Aorta (tissue), 5 donors: ENCODE measurements around the gene GPR78. TPM values are rescaled to one million over a fixed set of nuclear protein-coding genes. Genes with fewer than 3 reads are reported as not detected.

Experiments
- ATAC-seq: fragments of 200-7000 bp; cut with Tn5 transposase; one replicate; pipeline ENCODE4 v1.9.1; 2022; ENCODE audit warnings: moderate library complexity; ENCODE audit not compliant: low FRiP score
- DNase-seq, 2 donors: peaks; one replicate each; pipeline ENCODE4 v3.0.0-alpha.2; 2020
- H3K27ac ChIP-seq, 2 donors: one replicate each; pipeline ENCODE4 v1.5.1; 2013; ENCODE audit warnings: low read length in 2 of 2, mild to moderate bottlenecking in 2 of 2, moderate library complexity in 2 of 2, control low read depth in 1 of 2, inconsistent platforms in 1 of 2, low read depth in 1 of 2
- H3K27me3 ChIP-seq, 2 donors: one replicate each; pipeline ENCODE4 v1.6.1; 2013; ENCODE audit warnings: control low read depth in 1 of 2, low read length in 1 of 2, mild to moderate bottlenecking in 1 of 2, moderate library complexity in 1 of 2; ENCODE audit not compliant: insufficient read depth in 2 of 2, control insufficient read depth in 1 of 2
- H3K36me3 ChIP-seq, 2 donors: one replicate each; pipeline ENCODE4 v1.6.1; 2013; ENCODE audit warnings: control low read depth in 1 of 2, low read length in 1 of 2, mild to moderate bottlenecking in 1 of 2; ENCODE audit not compliant: insufficient read depth in 2 of 2, control insufficient read depth in 1 of 2
- H3K4me1 ChIP-seq, 2 donors: one replicate each; pipeline ENCODE4 v1.6.1; 2013; ENCODE audit warnings: low read length in 2 of 2, control low read depth in 1 of 2, mild to moderate bottlenecking in 1 of 2, moderate library complexity in 1 of 2; ENCODE audit not compliant: insufficient read depth in 2 of 2, control insufficient read depth in 1 of 2
- H3K4me3 ChIP-seq, 2 donors: one replicate each; pipeline ENCODE4 v1.5.1; 2013; ENCODE audit warnings: low read length in 2 of 2, control low read depth in 1 of 2, mild to moderate bottlenecking in 1 of 2
- H3K9me3 ChIP-seq: one replicate; pipeline ENCODE4 v1.6.1; 2013; ENCODE audit warnings: mild to moderate bottlenecking, low read length; ENCODE audit not compliant: control insufficient read depth
- WGBS, 2 donors: extraction: QIAGEN DNeasy Blood & Tissue Kit; methylation state at CpG; one replicate each; pipeline ENCODE4 v1.1.7; 2013; 5-methylcytosine and 5-hydroxymethylcytosine counted together
- intact Hi-C, 2 donors: fragments of 100-400 bp; cut with DNase I; formaldehyde crosslinking; loops; one replicate each; pipeline versions ENCODE4 v1.14.2 to v1.15.0; 2022
- polyA plus RNA-seq, 2 donors: library from polyadenylated mRNA; stranded (reverse); fragments of 200-250 nt; gene quantifications; one replicate each; pipeline ENCODE4 v1.2.3, GENCODE V29; 2013
- total RNA-seq, 2 donors: library from RNA; stranded (reverse); fragmentation: NEBNext Ultra II Directional; extraction: Animal tissue kit (Norgen Biotek cat#: 25700); gene quantifications; one replicate each; pipeline ENCODE4 v1.2.1, GENCODE V29; 2021
- donor health status: healthy with polysubstance abuse.
- donor health status: Bipolar disorder and iron deficiency.
- donor health status: DM: no; HTN: no; CAD: no.
- donor health status: DM: no; HTN: no; CAD: no.
- donor health status: DM: yes; HTN: yes; CAD: no.

GPR78 gene
- total and polyA plus RNA-seq, 4 donors = 0.48 TPM; not detected in 3

GRCh38 chr4:8601556-8601955 lies 21.4 kb downstream of the GPR78 start:
- DNase-seq = no peak
- WGBS, 2 donors = 87 to 88% methylated on average over 9 to 10 of the region's 10 CpGs

GRCh38 chr4:8602686-8603430 lies 22.7 kb downstream of the GPR78 start:
- H3K27me3 ChIP-seq = no peaks in the 10 kb centered on the region
- intact Hi-C loops = loop anchor here in 1 of 2 donors (10.0 kb wide), 1 partner anchor 312 kb away; no protein-coding TSS in a partner anchor
- no peak overlapping the region for H3K27ac ChIP-seq
- WGBS, 2 donors = 70 to 71% methylated on average over 19 of the region's 19 CpGs
- H3K4me1 ChIP-seq = no peaks in the 10 kb centered on the region
- no peaks in the 10 kb centered on the region for H3K36me3 ChIP-seq
- DNase-seq (no peak), ATAC-seq (no peak)
- no peaks in the 10 kb centered on the region for H3K9me3 ChIP-seq
- H3K4me3 ChIP-seq = no peak overlapping the region

More at GRCh38 chr4:8601556-8601955, 21.4 kb downstream of the GPR78 start:
- Histone ChIP-seq H3K4me1 (no peaks in the 10 kb centered on the region), H3K27me3 (no peaks in the 10 kb centered on the region), H3K9me3 (no peaks in the 10 kb centered on the region), H3K27ac (no peak overlapping the region), H3K4me3 (no peak overlapping the region), H3K36me3 (no peaks in the 10 kb centered on the region)
- intact Hi-C loops = loop anchor here in 1 of 2 donors (10.0 kb wide), 1 partner anchor 313 kb away; no protein-coding TSS in a partner anchor
- ATAC-seq = no peak

GRCh38 chr4:8603931-8604330 lies 23.7 kb downstream of the GPR78 start:
- no peaks in the 10 kb centered on the region for H3K27me3 ChIP-seq
- intact Hi-C loops = loop anchor here in 1 of 2 donors (10.0 kb wide), 1 partner anchor 311 kb away; no protein-coding TSS in a partner anchor
- no peak for DNase-seq

GRCh38 chr4:8605289-8605688 lies 25.1 kb downstream of the GPR78 start:
- Histone ChIP-seq H3K4me1 (no peaks in the 10 kb centered on the region), H3K9me3 (no peaks in the 10 kb centered on the region), H3K36me3 (no peaks in the 10 kb centered on the region), H3K27me3 (no peaks in the 10 kb centered on the region), H3K27ac (no peak overlapping the region), H3K4me3 (no peak overlapping the region)
- no peak for ATAC-seq
- DNase-seq = no peak
- 94 to 96% methylated on average over 1 of the region's 1 CpG for WGBS, 2 donors
- intact Hi-C loops = loop anchor here in 1 of 2 donors (10.0 kb wide), 1 partner anchor 310 kb away; no protein-coding TSS in a partner anchor

More at GRCh38 chr4:8603931-8604330, 23.7 kb downstream of the GPR78 start:
- Histone ChIP-seq H3K4me3 (no peak overlapping the region), H3K27ac (no peak overlapping the region), H3K36me3 (no peaks in the 10 kb centered on the region), H3K9me3 (no peaks in the 10 kb centered on the region), H3K4me1 (no peaks in the 10 kb centered on the region)
- no peak for ATAC-seq
- WGBS, 2 donors = 85 to 88% methylated on average over 22 of the region's 22 CpGs

- Histone ChIP-seq H3K36me3 (no peaks in the 10 kb centered on the region), H3K27ac (no peak overlapping the region), H3K9me3 (no peaks in the 10 kb centered on the region), H3K4me1 (no peaks in the 10 kb centered on the region), H3K4me3 (no peak overlapping the region), H3K27me3 (no peaks in the 10 kb centered on the region)
- intact Hi-C loops = loop anchor here in 1 of 2 donors (10.0 kb wide), 1 partner anchor 308 kb away; no protein-coding TSS in a partner anchor
- 87 to 89% methylated on average over 26 of the region's 26 CpGs for WGBS, 2 donors
- DNase-seq = no peak
- no peak for ATAC-seq
Measured at GRCh38 chr4:8606476-8606875, 26.3 kb downstream of the GPR78 start.

- WGBS, 2 donors = 69 to 74% methylated on average over 10 of the region's 10 CpGs
- no peaks in the 10 kb centered on the region for H3K27me3 ChIP-seq
- intact Hi-C loops = loop anchor here in 1 of 2 donors (10.0 kb wide), 1 partner anchor 308 kb away; no protein-coding TSS in a partner anchor
Measured at GRCh38 chr4:8606966-8607365, 26.8 kb downstream of the GPR78 start.

GRCh38 chr4:8607603-8608481 lies 27.6 kb downstream of the GPR78 start:
- Histone ChIP-seq H3K4me3 (no peak overlapping the region), H3K36me3 (no peaks in the 10 kb centered on the region), H3K27me3 (no peaks in the 10 kb centered on the region), H3K9me3 (no peaks in the 10 kb centered on the region), H3K4me1 (no peaks in the 10 kb centered on the region), H3K27ac (no peak overlapping the region)
- intact Hi-C loops = loop anchor here in 1 of 2 donors (10.0 kb wide), 1 partner anchor 307 kb away; no protein-coding TSS in a partner anchor
- no peak for DNase-seq
- ATAC-seq = no peak
- WGBS, 2 donors = 13 to 19% methylated on average over 39 to 42 of the region's 42 CpGs

More at GRCh38 chr4:8606966-8607365, 26.8 kb downstream of the GPR78 start:
- no peaks in the 10 kb centered on the region for H3K9me3 ChIP-seq
- H3K4me3 ChIP-seq = no peak overlapping the region
- no peaks in the 10 kb centered on the region for H3K4me1 ChIP-seq
- ATAC-seq (no peak), DNase-seq (no peak)
- H3K27ac ChIP-seq = no peak overlapping the region
- no peaks in the 10 kb centered on the region for H3K36me3 ChIP-seq

- WGBS, 2 donors = 84 to 95% methylated on average over 5 of the region's 5 CpGs
- Histone ChIP-seq H3K9me3 (no peaks in the 10 kb centered on the region), H3K4me1 (no peaks in the 10 kb centered on the region), H3K27me3 (no peaks in the 10 kb centered on the region), H3K27ac (no peak overlapping the region), H3K36me3 (no peaks in the 10 kb centered on the region), H3K4me3 (no peak overlapping the region)
- no peak for ATAC-seq
- intact Hi-C loops = loop anchor here in 1 of 2 donors (10.0 kb wide), 1 partner anchor 306 kb away; no protein-coding TSS in a partner anchor
- no peak for DNase-seq
Measured at GRCh38 chr4:8608714-8609391, 28.7 kb downstream of the GPR78 start.
